Heart left ventricle (tissue), 13 donors: ENCODE measurements around the gene ZNF366.

Experiments used
- POLR2A ChIP-seq, 2 donors: fragments of 450-650 bp; IDR thresholded peaks; one replicate each; pipeline ENCODE4 v1.6.1; 2017; ENCODE audit warnings: antibody characterized with exemption in 2 of 2, mild to moderate bottlenecking in 2 of 2, moderate library complexity in 2 of 2
- TF ChIP-seq, protein P1 (sequence below), 12 donors: fragments of 200-600 bp; sonication (generic) in 4 of 12; IDR thresholded peaks; one replicate each; pipeline versions ENCODE4 v1.5.0 to v1.8.0; 2018 to 2022; ENCODE audit warnings: antibody characterized with exemption in 12 of 12, mild to moderate bottlenecking in 5 of 12
- donor health status: ischemic (EF 13 %, LVEDD 7.1; RV severe dilation, severe dysfunction).
- donor health status: DM: no; HTN: yes; CAD: no.
- donor health status: DM: no; HTN: no; CAD: no.
- donor health status: ischemic (EF 25% LVEDD 6.9; RV normal size, moderate dysfunction).
- donor health status: ischemic (EF 25% LVEDD 5.7; RV mildly dilated, moderate dysfunction).
- donor health status: ischemic (EF 35%, LVEDD 5.7; RV mildly dilated, moderate dysfunction).
- donor health status: nonischemic (EF 11% LVEDD 7.7; RV severe dilation, severe dysfunction).
- donor health status: DM: yes; HTN: yes; CAD: no.
- donor health status: PGD.
- donor health status: ischemic (EF 29% LVEDD 5.4; RV normal size, mild dysfunction).
- donor health status: nonischemic (EF 23%, LVEDD 6.1; RV moderate dilation, normal function).

DNA sequence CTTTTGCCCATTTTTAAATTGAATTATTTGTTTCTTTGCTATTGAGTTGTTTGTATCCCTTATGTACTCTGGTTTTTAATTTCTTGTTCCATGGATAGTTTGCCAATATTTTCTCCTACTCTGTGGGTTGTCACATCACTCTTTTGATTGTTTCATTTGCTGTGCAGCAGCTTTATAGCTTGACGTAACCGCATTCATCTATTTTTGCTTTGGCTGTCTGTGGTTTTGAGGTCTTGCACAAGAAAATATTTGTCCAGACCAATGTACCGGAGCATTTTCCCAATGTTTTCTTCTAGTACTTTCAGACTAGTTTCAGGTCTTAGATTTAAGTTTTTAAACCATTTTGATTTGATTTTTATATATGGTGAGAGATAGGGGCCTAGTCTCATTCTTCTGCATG lies 36.2 kb upstream of the ZNF366 start:
- TF ChIP-seq, protein P1, sequence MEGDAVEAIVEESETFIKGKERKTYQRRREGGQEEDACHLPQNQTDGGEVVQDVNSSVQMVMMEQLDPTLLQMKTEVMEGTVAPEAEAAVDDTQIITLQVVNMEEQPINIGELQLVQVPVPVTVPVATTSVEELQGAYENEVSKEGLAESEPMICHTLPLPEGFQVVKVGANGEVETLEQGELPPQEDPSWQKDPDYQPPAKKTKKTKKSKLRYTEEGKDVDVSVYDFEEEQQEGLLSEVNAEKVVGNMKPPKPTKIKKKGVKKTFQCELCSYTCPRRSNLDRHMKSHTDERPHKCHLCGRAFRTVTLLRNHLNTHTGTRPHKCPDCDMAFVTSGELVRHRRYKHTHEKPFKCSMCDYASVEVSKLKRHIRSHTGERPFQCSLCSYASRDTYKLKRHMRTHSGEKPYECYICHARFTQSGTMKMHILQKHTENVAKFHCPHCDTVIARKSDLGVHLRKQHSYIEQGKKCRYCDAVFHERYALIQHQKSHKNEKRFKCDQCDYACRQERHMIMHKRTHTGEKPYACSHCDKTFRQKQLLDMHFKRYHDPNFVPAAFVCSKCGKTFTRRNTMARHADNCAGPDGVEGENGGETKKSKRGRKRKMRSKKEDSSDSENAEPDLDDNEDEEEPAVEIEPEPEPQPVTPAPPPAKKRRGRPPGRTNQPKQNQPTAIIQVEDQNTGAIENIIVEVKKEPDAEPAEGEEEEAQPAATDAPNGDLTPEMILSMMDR (IDR thresholded peaks at IDR 0.05) = no peak
- no peak for TF ChIP-seq POLR2A (IDR thresholded peaks at IDR 0.05)
